Heart left ventricle (tissue), 16 donors: ENCODE data around the gene MEGF9. TPM values are rescaled to one million over a fixed set of nuclear protein-coding genes. Genes with fewer than 3 reads are reported as not detected.

Experiments used
- ATAC-seq, 4 donors: fragments of 200-7000 bp; cut with Tn5 transposase; one replicate each; pipeline ENCODE4 v1.9.1; 2020 to 2022; ENCODE audit warnings: moderate library complexity in 4 of 4, mild to moderate bottlenecking in 3 of 4, moderate number of reproducible peaks in 1 of 4
- DNase-seq, 5 donors: peaks; one replicate each; pipeline ENCODE4 v3.0.0-alpha.2; 2020
- H3K27ac ChIP-seq, 12 donors: fragments of 200-600 bp; sonication (generic) in 4 of 12; one replicate each; pipeline versions ENCODE4 v1.5.0 to v1.8.0; 2016 to 2022; ENCODE audit warnings: mild to moderate bottlenecking in 2 of 12
- H3K27me3 ChIP-seq, 9 donors: fragments of 200-600 bp; sonication (generic) in 2 of 9; one replicate each; pipeline versions ENCODE4 v1.5.1 to v1.8.0; 2016 to 2022; ENCODE audit warnings: mild to moderate bottlenecking in 3 of 9
- H3K36me3 ChIP-seq, 9 donors: fragments of 200-600 bp; sonication (generic) in 2 of 9; one replicate each; pipeline versions ENCODE4 v1.5.0 to v1.8.0; 2018 to 2022; ENCODE audit warnings: mild to moderate bottlenecking in 2 of 9
- H3K4me1 ChIP-seq, 12 donors: fragments of 200-600 bp; sonication (generic) in 4 of 12; one replicate each; pipeline versions ENCODE4 v1.5.0 to v1.8.0; 2016 to 2022; ENCODE audit warnings: mild to moderate bottlenecking in 3 of 12
- H3K4me3 ChIP-seq, 12 donors: fragments of 200-600 bp; sonication (generic) in 4 of 12; one replicate each; pipeline versions ENCODE4 v1.5.0 to v1.8.0; 2017 to 2022; ENCODE audit warnings: mild to moderate bottlenecking in 9 of 12, moderate library complexity in 4 of 12
- H3K9me3 ChIP-seq, 12 donors: fragments of 200-600 bp; sonication (generic) in 4 of 12; one replicate each; pipeline versions ENCODE4 v1.5.0 to v1.8.0; 2016 to 2022; ENCODE audit warnings: mild to moderate bottlenecking in 1 of 12
- POLR2A ChIP-seq, 2 donors: fragments of 450-650 bp; IDR thresholded peaks; one replicate each; pipeline ENCODE4 v1.6.1; 2017; ENCODE audit warnings: antibody characterized with exemption in 2 of 2, mild to moderate bottlenecking in 2 of 2, moderate library complexity in 2 of 2
- WGBS, 4 donors: extraction: QIAGEN DNeasy Blood & Tissue Kit in 2 of 4; methylation state at CpG; one replicate each; pipeline versions ENCODE4 v1.1.5 to v1.1.7; 2013 to 2018; 5-methylcytosine and 5-hydroxymethylcytosine counted together
- intact Hi-C, 10 donors: fragments of 100-400 bp; cut with DNase I; formaldehyde crosslinking; loops; one replicate each; pipeline versions ENCODE4 v1.11.1 to v1.14.2; 2022
- polyA plus RNA-seq, 2 donors: library from polyadenylated mRNA; stranded (reverse); fragments of 200-250 nt; gene quantifications; one replicate each; pipeline ENCODE4 v1.2.3, GENCODE V29; 2013
- total RNA-seq, 9 donors: library from RNA; depleted of rRNA in 2 of 9; stranded (reverse); fragments of >200 nt in 2 of 9; fragmentation: NEBNext Ultra II Directional in 3 of 9; extraction: Animal tissue kit (Norgen Biotek cat#: 25700) in 3 of 9; gene quantifications; one replicate each; pipeline versions ENCODE4 v1.1.0 to v1.2.4, GENCODE V29; 2016 to 2023
- TF ChIP-seq, protein P1 (sequence below), 12 donors: fragments of 200-600 bp; sonication (generic) in 4 of 12; IDR thresholded peaks; one replicate each; pipeline versions ENCODE4 v1.5.0 to v1.8.0; 2018 to 2022; ENCODE audit warnings: antibody characterized with exemption in 12 of 12, mild to moderate bottlenecking in 5 of 12
- donor health status: ischemic (EF 13 %, LVEDD 7.1; RV severe dilation, severe dysfunction).
- donor health status: healthy with polysubstance abuse.
- donor health status: DM: no; HTN: yes; CAD: no.
- donor health status: DM: no; HTN: no; CAD: no.
- donor health status: ischemic (EF 25% LVEDD 6.9; RV normal size, moderate dysfunction).
- donor health status: ischemic (EF 25% LVEDD 5.7; RV mildly dilated, moderate dysfunction).
- donor health status: healthy.
- donor health status: DM: yes; HTN: yes; CAD: no.
- donor health status: ischemic (EF 35%, LVEDD 5.7; RV mildly dilated, moderate dysfunction).
- donor health status: nonischemic (EF 11% LVEDD 7.7; RV severe dilation, severe dysfunction).
- donor health status: DM: yes; HTN: yes; CAD: no.
- donor health status: PGD.
- donor health status: ischemic (EF 29% LVEDD 5.4; RV normal size, mild dysfunction).
- donor health status: nonischemic (EF 23%, LVEDD 6.1; RV moderate dilation, normal function).

Gene MEGF9
- total and polyA plus RNA-seq, 11 donors = 2.2 to 46.0 (median 12.8) TPM

DNA sequence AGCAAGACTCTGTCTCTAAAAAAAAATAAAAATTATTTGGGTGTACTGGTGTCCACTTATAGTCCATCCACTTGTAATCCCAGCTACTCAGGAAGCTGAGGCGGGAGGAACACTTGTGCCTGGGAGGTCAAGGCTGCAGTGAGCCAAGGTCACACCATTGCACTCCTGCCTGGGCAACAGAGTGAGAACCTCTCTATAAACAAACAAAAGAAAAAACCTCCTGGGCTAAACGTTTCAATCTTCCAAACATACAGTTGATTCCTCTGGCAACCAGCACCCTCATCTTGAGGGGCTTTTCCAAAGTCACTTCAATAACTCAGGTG is 120.4 kb downstream of the MEGF9 start:
- H3K36me3 ChIP-seq = no peaks in the 10 kb centered on the region
- H3K4me1 ChIP-seq = no peaks in the 10 kb centered on the region
- H3K27ac ChIP-seq = no peak overlapping the region
- no peaks in the 10 kb centered on the region for H3K27me3 ChIP-seq
- no peak for TF ChIP-seq POLR2A (IDR thresholded peaks at IDR 0.05)
- TF ChIP-seq, protein P1, sequence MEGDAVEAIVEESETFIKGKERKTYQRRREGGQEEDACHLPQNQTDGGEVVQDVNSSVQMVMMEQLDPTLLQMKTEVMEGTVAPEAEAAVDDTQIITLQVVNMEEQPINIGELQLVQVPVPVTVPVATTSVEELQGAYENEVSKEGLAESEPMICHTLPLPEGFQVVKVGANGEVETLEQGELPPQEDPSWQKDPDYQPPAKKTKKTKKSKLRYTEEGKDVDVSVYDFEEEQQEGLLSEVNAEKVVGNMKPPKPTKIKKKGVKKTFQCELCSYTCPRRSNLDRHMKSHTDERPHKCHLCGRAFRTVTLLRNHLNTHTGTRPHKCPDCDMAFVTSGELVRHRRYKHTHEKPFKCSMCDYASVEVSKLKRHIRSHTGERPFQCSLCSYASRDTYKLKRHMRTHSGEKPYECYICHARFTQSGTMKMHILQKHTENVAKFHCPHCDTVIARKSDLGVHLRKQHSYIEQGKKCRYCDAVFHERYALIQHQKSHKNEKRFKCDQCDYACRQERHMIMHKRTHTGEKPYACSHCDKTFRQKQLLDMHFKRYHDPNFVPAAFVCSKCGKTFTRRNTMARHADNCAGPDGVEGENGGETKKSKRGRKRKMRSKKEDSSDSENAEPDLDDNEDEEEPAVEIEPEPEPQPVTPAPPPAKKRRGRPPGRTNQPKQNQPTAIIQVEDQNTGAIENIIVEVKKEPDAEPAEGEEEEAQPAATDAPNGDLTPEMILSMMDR (IDR thresholded peaks at IDR 0.05) = no peak
- H3K9me3 ChIP-seq = peaks cover 0 to 6% (median 0%) of the 10 kb centered on the region in 12 donors
- ATAC-seq (no peak), DNase-seq (no peak)
- intact Hi-C loops = no loop called here
- 37 to 57% (median 47%) methylated on average over 2 of the region's 2 CpGs for WGBS, 4 donors
- H3K4me3 ChIP-seq = no peak overlapping the region

DNA sequence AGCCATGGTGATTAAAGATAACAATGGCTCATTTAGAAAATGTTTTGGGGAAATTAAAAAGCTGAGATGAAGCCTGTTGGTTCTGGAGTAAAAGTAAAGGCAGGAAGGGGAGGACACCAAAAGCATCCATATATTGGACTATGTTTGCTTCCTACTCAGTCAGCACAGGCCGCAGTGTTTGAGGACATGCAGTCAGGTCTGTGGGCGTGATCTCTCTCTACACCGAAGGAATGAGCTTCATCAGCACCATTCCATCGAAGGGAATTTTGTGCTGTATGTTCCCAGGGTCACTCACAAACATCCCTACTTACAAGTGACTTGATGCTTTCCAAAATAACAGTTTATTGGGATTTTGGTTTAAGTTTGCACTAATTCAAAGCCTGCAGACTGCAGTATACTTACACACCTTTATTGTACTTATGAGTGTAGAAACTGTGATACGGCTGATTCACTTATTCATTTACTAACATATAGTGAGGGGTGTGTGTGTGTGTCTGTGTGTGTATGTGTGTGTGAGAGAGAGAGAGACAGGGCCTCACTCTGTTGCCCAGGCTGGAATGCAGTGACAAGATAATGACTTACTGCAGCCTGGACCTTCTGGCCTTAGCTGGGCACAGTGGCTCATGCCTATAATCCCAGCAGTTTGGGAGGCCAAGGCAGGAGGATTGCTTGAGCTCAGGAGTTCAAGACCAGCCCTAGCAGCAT is 120.9 kb downstream of the MEGF9 start:
- H3K36me3 ChIP-seq = no peaks in the 10 kb centered on the region
- H3K27me3 ChIP-seq = no peaks in the 10 kb centered on the region
- no peak for DNase-seq
- TF ChIP-seq POLR2A (IDR thresholded peaks at IDR 0.05) = no peak
- TF ChIP-seq, protein P1 (IDR thresholded peaks at IDR 0.05) = no peak
- H3K9me3 ChIP-seq = peaks cover 0 to 6% (median 0%) of the 10 kb centered on the region in 12 donors
- intact Hi-C loops = no loop called here
- no peak overlapping the region for H3K27ac ChIP-seq
- 79 to 86% (median 83%) methylated on average over 5 of the region's 5 CpGs for WGBS, 4 donors
- no peaks in the 10 kb centered on the region for H3K4me1 ChIP-seq
- H3K4me3 ChIP-seq = no peak overlapping the region
- ATAC-seq = no peak

DNA sequence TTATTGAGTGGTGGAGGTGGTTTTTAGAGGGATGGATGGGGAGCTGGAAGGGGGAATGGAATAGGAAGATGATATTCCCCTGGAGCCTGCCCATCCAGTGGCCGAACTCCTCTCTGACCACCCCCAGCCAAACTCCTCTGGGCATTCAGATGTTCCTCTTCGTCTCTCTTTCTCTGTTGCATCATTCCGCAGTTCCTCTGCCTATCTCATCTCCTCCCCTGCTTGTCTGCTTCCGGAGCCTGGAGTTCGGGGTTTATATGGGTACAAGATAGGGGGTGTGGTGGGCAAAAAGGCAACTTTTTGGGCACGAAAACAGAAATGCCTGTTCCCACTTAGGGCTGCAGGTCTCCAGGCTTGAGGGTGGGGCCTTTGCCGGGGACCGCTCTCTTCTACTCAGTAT is 122.1 kb downstream of the MEGF9 start:
- H3K9me3 ChIP-seq = peaks cover 0 to 6% (median 0%) of the 10 kb centered on the region in 12 donors
- TF ChIP-seq, protein P1 (IDR thresholded peaks at IDR 0.05) = no peak
- TF ChIP-seq POLR2A (IDR thresholded peaks at IDR 0.05) = no peak
- ATAC-seq (no peak), DNase-seq (no peak)
- no peaks in the 10 kb centered on the region for H3K4me1 ChIP-seq
- no peaks in the 10 kb centered on the region for H3K27me3 ChIP-seq
- intact Hi-C loops = no loop called here
- WGBS, 4 donors = 88 to 95% (median 92%) methylated on average over 8 of the region's 8 CpGs
- H3K36me3 ChIP-seq = no peaks in the 10 kb centered on the region
- no peak overlapping the region for H3K27ac ChIP-seq
- H3K4me3 ChIP-seq = no peak overlapping the region

DNA sequence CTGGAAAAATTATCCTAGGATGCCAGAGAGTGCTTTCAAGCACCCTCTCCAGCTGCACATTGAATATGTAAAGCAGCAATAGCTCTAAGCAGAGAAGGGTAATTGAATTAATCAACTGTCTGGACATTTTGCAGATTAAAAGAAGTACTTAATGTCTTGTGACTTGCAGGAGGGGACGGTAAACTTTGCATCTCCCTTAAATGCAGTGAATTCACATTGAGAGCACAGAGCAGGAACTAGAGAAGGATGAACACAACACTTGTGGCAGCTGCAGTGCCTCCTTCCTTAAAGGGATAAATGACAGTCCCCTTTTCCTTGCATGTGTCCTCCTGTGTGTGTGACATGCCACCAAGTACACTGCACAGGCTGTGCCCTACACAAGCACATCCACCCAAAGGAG is 126.9 kb downstream of the MEGF9 start:
- ATAC-seq (no peak), DNase-seq (no peak)
- Histone ChIP-seq H3K27ac (no peak overlapping the region), H3K36me3 (no peaks in the 10 kb centered on the region), H3K9me3 (peaks cover 0 to 6% (median 0%) of the 10 kb centered on the region in 12 donors), H3K4me1 (peaks cover 0 to 10% (median 0%) of the 10 kb centered on the region in 12 donors), H3K27me3 (no peaks in the 10 kb centered on the region), H3K4me3 (no peak overlapping the region)
- intact Hi-C loops = no loop called here
- 7 to 28% (median 19%) methylated on average over 1 of the region's 1 CpG for WGBS, 4 donors
- TF ChIP-seq, protein P1 (IDR thresholded peaks at IDR 0.05) = no peak
- no peak for TF ChIP-seq POLR2A (IDR thresholded peaks at IDR 0.05)
